ENCODE results near the gene OGDH. TPM values are rescaled to one million over a fixed set of nuclear protein-coding genes. Genes with fewer than 3 reads are reported as not detected.

Gene OGDH
- total RNA-seq, 2 experiments from 2014 or later: 103 to 105 TPM

- peaks cover 30% of the 10 kb centered on the region for H3K36me3 Mint-ChIP-seq
- ChIA-PET CTCF (interaction anchor here (2.8 kb wide), 1 partner anchor 17 kb away, joined by 11 read pairs; no protein-coding TSS in a partner anchor), POLR2A (interaction anchor here (1.0 to 2.3 kb wide), 3 partner anchors 10 to 176 kb away, joined by 5 to 10 read pairs (median 6); no protein-coding TSS in a partner anchor)
- H3K27ac Mint-ChIP-seq: peak overlapping the region; percentile 93
- intact Hi-C loops (cut with micrococcal nuclease): no loop called here
- H3K4me1 Mint-ChIP-seq (ENCODE audit: low read depth): peaks cover 98% of the 10 kb centered on the region
- no peaks in the 10 kb centered on the region for H3K27me3 Mint-ChIP-seq
- H3K4me3 Mint-ChIP-seq: no peak overlapping the region
- no peaks in the 10 kb centered on the region for H3K9me3 Mint-ChIP-seq
- no peak for DNase-seq
Observed at GRCh38 chr7:44621750-44622103, 15.3 kb downstream of the OGDH start.

GRCh38 chr7:44622342-44623151 is 16.1 kb downstream of the OGDH start:
- ChIA-PET POLR2A (interaction anchor here (1.0 to 4.0 kb wide), 5 partner anchors 9 to 175 kb away, joined by 5 to 30 read pairs (median 10); partner anchors contain the start of gene OGDH), CTCF (interaction anchor here (0.5 to 2.8 kb wide), 6 partner anchors 14 to 235 kb away, joined by 3 to 11 read pairs (median 4); no protein-coding TSS in a partner anchor)
- no peaks in the 10 kb centered on the region for H3K9me3 Mint-ChIP-seq
- peak; percentile 74 for DNase-seq
- intact Hi-C loops (cut with micrococcal nuclease): no loop called here
- H3K4me3 Mint-ChIP-seq: peak overlapping the region; percentile 69
- H3K36me3 Mint-ChIP-seq: peaks cover 31% of the 10 kb centered on the region
- H3K27me3 Mint-ChIP-seq: no peaks in the 10 kb centered on the region
- H3K4me1 Mint-ChIP-seq (ENCODE audit: low read depth): peaks cover 92% of the 10 kb centered on the region
- H3K27ac Mint-ChIP-seq: peak overlapping the region; percentile 93

GRCh38 chr7:44624318-44624717 is 17.9 kb downstream of the OGDH start:
- intact Hi-C loops (cut with micrococcal nuclease): loop anchor here (1.0 kb wide), 2 partner anchors 9 to 14 kb away; no protein-coding TSS in a partner anchor
- CTCF ChIA-PET: interaction anchor here (0.9 to 1.6 kb wide), 3 partner anchors 9 to 18 kb away, joined by 4 to 10 read pairs (median 4); partner anchors contain the start of gene OGDH

GRCh38 chr7:44625526-44626471 is 19.4 kb downstream of the OGDH start:
- ChIA-PET POLR2A (interaction anchor here (2.5 to 4.0 kb wide), 3 partner anchors 7 to 19 kb away, joined by 15 to 30 read pairs (median 20); partner anchors contain the start of gene OGDH), CTCF (interaction anchor here (0.6 to 1.6 kb wide), 2 partner anchors 11 to 261 kb away, joined by 3 to 4 read pairs; no protein-coding TSS in a partner anchor)
- Mint-ChIP-seq H3K36me3 (peaks cover 38% of the 10 kb centered on the region), H3K4me3 (no peak overlapping the region), H3K27ac (peak overlapping the region; percentile 93), H3K4me1 (ENCODE audit: low read depth) (peaks cover 81% of the 10 kb centered on the region), H3K9me3 (no peaks in the 10 kb centered on the region), H3K27me3 (no peaks in the 10 kb centered on the region)
- no peak for DNase-seq
- intact Hi-C loops (cut with micrococcal nuclease): no loop called here

More at GRCh38 chr7:44624318-44624717, 17.9 kb downstream of the OGDH start:
- Mint-ChIP-seq H3K4me3 (peak overlapping the region; percentile 37), H3K27me3 (no peaks in the 10 kb centered on the region), H3K4me1 (ENCODE audit: low read depth) (peaks cover 80% of the 10 kb centered on the region), H3K36me3 (peaks cover 31% of the 10 kb centered on the region), H3K9me3 (no peaks in the 10 kb centered on the region), H3K27ac (peak overlapping the region; percentile 93)
- POLR2A ChIA-PET: interaction anchor here (1.2 to 4.0 kb wide), 7 partner anchors 9 to 173 kb away, joined by 3 to 30 read pairs (median 7); partner anchors contain the start of genes DDX56, OGDH and ZMIZ2
- no peak for DNase-seq

- Mint-ChIP-seq H3K36me3 (peaks cover 39% of the 10 kb centered on the region), H3K9me3 (no peaks in the 10 kb centered on the region), H3K27ac (peak overlapping the region; percentile 13), H3K4me3 (no peak overlapping the region), H3K27me3 (no peaks in the 10 kb centered on the region), H3K4me1 (ENCODE audit: low read depth) (peaks cover 81% of the 10 kb centered on the region)
- ChIA-PET POLR2A (no interaction called here), CTCF (no interaction called here)
- no peak for DNase-seq
- intact Hi-C loops (cut with micrococcal nuclease): no loop called here
Observed at GRCh38 chr7:44626620-44627019, 20.2 kb downstream of the OGDH start.

GRCh38 chr7:44629829-44630522 is 23.5 kb downstream of the OGDH start:
- peaks cover 36% of the 10 kb centered on the region for H3K36me3 Mint-ChIP-seq
- intact Hi-C loops (cut with micrococcal nuclease): loop anchor here (5.0 to 10.0 kb wide), 2 partner anchors 347 to 395 kb away; partner anchors contain the start of gene MYO1G

GRCh38 chr7:44630792-44631457 is 24.5 kb downstream of the OGDH start:
- POLR2A ChIA-PET: interaction anchor here (0.6 to 5.2 kb wide), 3 partner anchors 8 to 24 kb away, joined by 3 to 43 read pairs (median 5); partner anchors contain the start of gene OGDH
- peaks cover 31% of the 10 kb centered on the region for H3K36me3 Mint-ChIP-seq
- no peaks in the 10 kb centered on the region for H3K9me3 Mint-ChIP-seq
- peaks cover 80% of the 10 kb centered on the region for H3K4me1 Mint-ChIP-seq (ENCODE audit: low read depth)
- H3K27ac Mint-ChIP-seq: peak overlapping the region; percentile 96
- no peaks in the 10 kb centered on the region for H3K27me3 Mint-ChIP-seq
- DNase-seq: peak; percentile 25
- CTCF ChIA-PET: interaction anchor here (0.8 to 1.2 kb wide), 2 partner anchors 24 to 25 kb away, joined by 3 to 4 read pairs; partner anchors contain the start of gene OGDH
- no peak overlapping the region for H3K4me3 Mint-ChIP-seq
- intact Hi-C loops (cut with micrococcal nuclease): loop anchor here (5.0 to 10.0 kb wide), 2 partner anchors 346 to 394 kb away; partner anchors contain the start of gene MYO1G

More at GRCh38 chr7:44629829-44630522, 23.5 kb downstream of the OGDH start:
- Mint-ChIP-seq H3K27ac (peak overlapping the region; percentile 84), H3K4me1 (ENCODE audit: low read depth) (peaks cover 80% of the 10 kb centered on the region), H3K9me3 (no peaks in the 10 kb centered on the region), H3K27me3 (no peaks in the 10 kb centered on the region), H3K4me3 (no peak overlapping the region)
- ChIA-PET CTCF (interaction anchor here (0.9 to 1.2 kb wide), 2 partner anchors 8 to 23 kb away, joined by 3 to 4 read pairs; partner anchors contain the start of gene OGDH), POLR2A (interaction anchor here (0.6 to 5.2 kb wide), 3 partner anchors 8 to 23 kb away, joined by 3 to 43 read pairs (median 9); partner anchors contain the start of gene OGDH)
- no peak for DNase-seq

- Mint-ChIP-seq H3K27me3 (no peaks in the 10 kb centered on the region), H3K27ac (peak overlapping the region; percentile 96), H3K9me3 (no peaks in the 10 kb centered on the region), H3K4me3 (peak overlapping the region; percentile 37), H3K36me3 (peaks cover 29% of the 10 kb centered on the region), H3K4me1 (ENCODE audit: low read depth) (peaks cover 80% of the 10 kb centered on the region)
- peak; percentile 49 for DNase-seq
- POLR2A ChIA-PET: interaction anchor here (0.7 to 5.2 kb wide), 3 partner anchors 10 to 24 kb away, joined by 5 to 43 read pairs (median 5); partner anchors contain the start of gene OGDH
- CTCF ChIA-PET: interaction anchor here (0.8 to 1.2 kb wide), 2 partner anchors 24 to 25 kb away, joined by 3 to 4 read pairs; partner anchors contain the start of gene OGDH
- intact Hi-C loops (cut with micrococcal nuclease): loop anchor here (5.0 to 10.0 kb wide), 2 partner anchors 346 to 393 kb away; partner anchors contain the start of gene MYO1G
Observed at GRCh38 chr7:44631458-44632115, 25.2 kb downstream of the OGDH start.

GRCh38 chr7:44632196-44632595 is 25.8 kb downstream of the OGDH start:
- Mint-ChIP-seq H3K36me3 (peaks cover 27% of the 10 kb centered on the region), H3K27ac (peak overlapping the region; percentile 96), H3K4me1 (ENCODE audit: low read depth) (peaks cover 84% of the 10 kb centered on the region), H3K27me3 (no peaks in the 10 kb centered on the region), H3K4me3 (no peak overlapping the region), H3K9me3 (no peaks in the 10 kb centered on the region)
- no peak for DNase-seq
- ChIA-PET CTCF (no interaction called here), POLR2A (interaction anchor here (0.7 to 5.2 kb wide), 4 partner anchors 8 to 50 kb away, joined by 3 to 43 read pairs (median 18); partner anchors contain the start of genes OGDH and TMED4)
- intact Hi-C loops (cut with micrococcal nuclease): loop anchor here (5.0 to 10.0 kb wide), 2 partner anchors 345 to 393 kb away; partner anchors contain the start of gene MYO1G
